ENCODE data around the gene HIF3A.

HIF3A gene

DNA sequence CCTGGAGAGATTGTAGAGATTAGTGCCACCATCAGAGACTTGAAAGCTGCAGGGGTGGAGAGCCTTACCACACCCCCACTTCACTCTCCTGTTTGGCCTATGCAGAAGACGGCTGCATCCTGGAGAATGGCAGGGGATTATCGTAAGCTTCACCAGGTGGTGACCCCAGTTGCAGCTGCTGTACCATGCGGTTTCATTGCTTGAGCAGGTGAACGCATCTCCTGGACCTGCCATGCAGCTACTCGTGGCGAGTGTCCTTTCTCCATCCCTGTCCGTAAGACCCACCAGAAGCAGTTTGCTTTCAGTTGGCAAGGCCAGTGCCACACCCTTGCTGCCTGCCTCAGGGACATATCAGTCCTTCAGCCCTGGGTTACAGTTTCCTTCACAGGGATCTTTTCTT is 71.3 kb downstream of the HIF3A start:
- peaks cover 5% of the 10 kb centered on the region for H3K79me2 ChIP-seq (ENCODE audit: insufficient read depth, low read length)

DNA sequence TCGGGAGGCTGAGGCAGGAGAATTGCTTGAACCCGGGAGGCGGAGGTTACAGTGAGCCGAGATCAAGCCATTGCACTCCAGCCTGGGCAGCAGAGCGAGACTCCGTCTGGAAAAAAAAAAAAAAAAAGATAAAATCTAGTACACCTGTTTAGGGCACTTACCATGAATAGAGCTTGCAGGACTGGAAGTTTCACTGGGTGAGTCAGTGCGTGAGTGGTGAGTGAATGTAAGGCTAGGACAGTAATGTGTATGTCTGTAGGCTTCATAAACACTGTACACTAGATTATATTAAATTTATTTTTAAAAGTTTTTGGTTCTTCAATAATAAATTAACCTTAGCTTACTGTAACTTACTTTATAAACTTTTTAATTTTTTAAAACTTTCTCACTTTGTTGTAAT is 73.0 kb downstream of the HIF3A start:
- Histone ChIP-seq H2AFZ (ENCODE audit: low read length) (no peak overlapping the region), H3K9ac (ENCODE audit: low read length) (no peak overlapping the region), H3K27me3 (ENCODE audit: insufficient read depth, low read length) (no peaks in the 10 kb centered on the region), H3K27ac (ENCODE audit: low read depth, low read length, poor library complexity, severe bottlenecking) (no peak overlapping the region), H3K4me2 (ENCODE audit: low read length) (no peak overlapping the region), H3K79me2 (ENCODE audit: insufficient read depth, low read length) (peaks cover 5% of the 10 kb centered on the region; the same call in 1 of the 2 replicates), H3F3A (ENCODE audit: insufficient read depth, low read length) (no peaks in the 10 kb centered on the region; the same call in 1 of the 2 replicates), H3K36me3 (ENCODE audit: insufficient read depth, low read length) (peaks cover 45% of the 10 kb centered on the region), H3K4me1 (ENCODE audit: insufficient read depth, low read length, severe bottlenecking) (peaks cover 17% of the 10 kb centered on the region), H4K20me1 (ENCODE audit: insufficient read depth, low read length) (no peaks in the 10 kb centered on the region), H3K9me2 (ENCODE audit: low read depth, low read length) (no peaks in the 10 kb centered on the region), H3K4me3 (ENCODE audit: low read depth, low read length, poor library complexity, severe bottlenecking) (no peak overlapping the region), H3K9me3 (ENCODE audit: low read length) (no peaks in the 10 kb centered on the region)
- TF ChIP-seq EZH2 (IDR thresholded peaks at IDR 0.05; ENCODE audit: borderline replicate concordance, low read length): no peak
- TF ChIP-seq, protein P1, sequence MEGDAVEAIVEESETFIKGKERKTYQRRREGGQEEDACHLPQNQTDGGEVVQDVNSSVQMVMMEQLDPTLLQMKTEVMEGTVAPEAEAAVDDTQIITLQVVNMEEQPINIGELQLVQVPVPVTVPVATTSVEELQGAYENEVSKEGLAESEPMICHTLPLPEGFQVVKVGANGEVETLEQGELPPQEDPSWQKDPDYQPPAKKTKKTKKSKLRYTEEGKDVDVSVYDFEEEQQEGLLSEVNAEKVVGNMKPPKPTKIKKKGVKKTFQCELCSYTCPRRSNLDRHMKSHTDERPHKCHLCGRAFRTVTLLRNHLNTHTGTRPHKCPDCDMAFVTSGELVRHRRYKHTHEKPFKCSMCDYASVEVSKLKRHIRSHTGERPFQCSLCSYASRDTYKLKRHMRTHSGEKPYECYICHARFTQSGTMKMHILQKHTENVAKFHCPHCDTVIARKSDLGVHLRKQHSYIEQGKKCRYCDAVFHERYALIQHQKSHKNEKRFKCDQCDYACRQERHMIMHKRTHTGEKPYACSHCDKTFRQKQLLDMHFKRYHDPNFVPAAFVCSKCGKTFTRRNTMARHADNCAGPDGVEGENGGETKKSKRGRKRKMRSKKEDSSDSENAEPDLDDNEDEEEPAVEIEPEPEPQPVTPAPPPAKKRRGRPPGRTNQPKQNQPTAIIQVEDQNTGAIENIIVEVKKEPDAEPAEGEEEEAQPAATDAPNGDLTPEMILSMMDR (IDR thresholded peaks at IDR 0.05; ENCODE audit: low read length): no peak

More for the DNA sequence above, 71.3 kb downstream of the HIF3A start:
- TF ChIP-seq, protein P1 (IDR thresholded peaks at IDR 0.05; ENCODE audit: low read length): no peak
- no peak for TF ChIP-seq EZH2 (IDR thresholded peaks at IDR 0.05; ENCODE audit: borderline replicate concordance, low read length)
- H3F3A ChIP-seq (ENCODE audit: insufficient read depth, low read length): no peaks in the 10 kb centered on the region; the same call in 1 of the 2 replicates
- H2AFZ ChIP-seq (ENCODE audit: low read length): no peak overlapping the region
- no peak overlapping the region for H3K4me2 ChIP-seq (ENCODE audit: low read length)
- H3K4me1 ChIP-seq (ENCODE audit: insufficient read depth, low read length, severe bottlenecking): peaks cover 17% of the 10 kb centered on the region
- H3K36me3 ChIP-seq (ENCODE audit: insufficient read depth, low read length): peaks cover 59% of the 10 kb centered on the region
- no peak overlapping the region for H3K9ac ChIP-seq (ENCODE audit: low read length)
- no peak overlapping the region for H3K27ac ChIP-seq (ENCODE audit: low read depth, low read length, poor library complexity, severe bottlenecking)
- no peaks in the 10 kb centered on the region for H3K27me3 ChIP-seq (ENCODE audit: insufficient read depth, low read length)
- no peaks in the 10 kb centered on the region for H3K9me2 ChIP-seq (ENCODE audit: low read depth, low read length)
- H4K20me1 ChIP-seq (ENCODE audit: insufficient read depth, low read length): no peaks in the 10 kb centered on the region
- H3K4me3 ChIP-seq (ENCODE audit: low read depth, low read length, poor library complexity, severe bottlenecking): no peak overlapping the region
- H3K9me3 ChIP-seq (ENCODE audit: low read length): no peaks in the 10 kb centered on the region

DNA sequence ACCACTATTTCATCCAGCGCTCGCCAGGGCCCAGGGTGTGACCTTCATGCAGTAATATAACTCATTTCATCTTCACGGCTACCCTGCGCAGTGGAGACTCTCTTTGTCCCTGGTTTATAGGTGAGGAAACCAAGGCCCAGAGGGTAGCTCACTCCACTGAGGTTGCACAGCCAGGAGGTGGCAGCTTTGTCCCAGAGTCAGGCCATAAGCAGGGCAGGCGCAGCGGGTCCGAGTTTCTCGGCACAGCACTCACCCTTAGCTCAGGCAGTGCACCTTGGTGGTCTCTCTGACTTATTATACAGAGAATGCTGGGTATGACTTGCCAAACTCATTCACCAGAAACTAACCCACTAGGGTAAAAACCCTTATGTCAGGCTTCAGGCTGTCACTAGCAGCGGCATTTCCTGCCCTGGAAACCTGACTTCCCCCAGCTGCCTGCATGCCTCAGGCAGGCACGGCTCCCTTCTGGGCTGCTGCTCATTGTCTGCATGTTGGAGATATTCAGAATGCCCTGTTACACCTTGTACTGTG is 74.6 kb downstream of the HIF3A start:
- peaks cover 42% of the 10 kb centered on the region for H3K36me3 ChIP-seq (ENCODE audit: insufficient read depth, low read length)
- peaks cover 17% of the 10 kb centered on the region for H3K4me1 ChIP-seq (ENCODE audit: insufficient read depth, low read length, severe bottlenecking)
- no peak overlapping the region for H2AFZ ChIP-seq (ENCODE audit: low read length)
- H3K4me3 ChIP-seq (ENCODE audit: low read depth, low read length, poor library complexity, severe bottlenecking): no peak overlapping the region
- H3K9me2 ChIP-seq (ENCODE audit: low read depth, low read length): no peaks in the 10 kb centered on the region
- no peaks in the 10 kb centered on the region; the same call in 1 of the 2 replicates for H3F3A ChIP-seq (ENCODE audit: insufficient read depth, low read length)
- no peaks in the 10 kb centered on the region for H3K9me3 ChIP-seq (ENCODE audit: low read length)
- H3K9ac ChIP-seq (ENCODE audit: low read length): no peak overlapping the region
- H4K20me1 ChIP-seq (ENCODE audit: insufficient read depth, low read length): no peaks in the 10 kb centered on the region
- 0 out of 2 replicates have a peak, but pooled peaks cover 4% of the 10 kb centered on the region for H3K79me2 ChIP-seq (ENCODE audit: insufficient read depth, low read length)
- no peak for TF ChIP-seq EZH2 (IDR thresholded peaks at IDR 0.05; ENCODE audit: borderline replicate concordance, low read length)
- H3K27ac ChIP-seq (ENCODE audit: low read depth, low read length, poor library complexity, severe bottlenecking): no peak overlapping the region
- no peak overlapping the region for H3K4me2 ChIP-seq (ENCODE audit: low read length)
- H3K27me3 ChIP-seq (ENCODE audit: insufficient read depth, low read length): no peaks in the 10 kb centered on the region
